K562 (cell line): ENCODE data around the gene DHX57. TPM values are rescaled to one million over a fixed set of nuclear protein-coding genes. Genes with fewer than 3 reads are reported as not detected.

Source experiments
- FOSL1 ChIP-seq: fragments of 200-800 bp; sonication (Bioruptor generic); conservative IDR thresholded peaks from 2 replicates; pipeline ENCODE4 v1.6.1; 2016; ENCODE audit warnings: missing genetic modification characterization, missing compliant biosample characterization
- HMG20A ChIP-seq: fragments of 450-650 bp; formaldehyde crosslinking; conservative IDR thresholded peaks from 2 replicates; pipeline ENCODE4 v1.4.0; 2020; ENCODE audit warnings: mild to moderate bottlenecking, mixed read lengths
- HNRNPL ChIP-seq: fragments of 200-400 bp; formaldehyde crosslinking; IDR thresholded peaks from 2 replicates; pipeline ENCODE4 v1.6.1; 2017; ENCODE audit warnings: low read depth, mild to moderate bottlenecking, low read length
- LEF1 ChIP-seq: fragments of 450-650 bp; IDR thresholded peaks from 2 replicates; pipeline ENCODE4 v1.6.1; 2016; ENCODE audit warnings: mild to moderate bottlenecking
- MEF2A ChIP-seq: IDR thresholded peaks from 2 replicates; pipeline ENCODE4 v1.6.1; 2011; ENCODE audit warnings: low read depth, mild to moderate bottlenecking, low read length, moderate library complexity; ENCODE audit not compliant: control insufficient read depth
- SMAD1 ChIP-seq: fragments of 150-350 bp; IDR thresholded peaks from 2 replicates; pipeline ENCODE4 v1.6.1; 2014; ENCODE audit warnings: low read length, low read depth; ENCODE audit not compliant: partially characterized antibody
- ZNF253 ChIP-seq: fragments of 250-450 bp; sonication (Bioruptor Pico); conservative IDR thresholded peaks from 2 replicates; pipeline ENCODE4 v1.6.1; 2021; ENCODE audit warnings: mild to moderate bottlenecking
- polyA plus RNA-seq, 8 experiments: library from polyadenylated mRNA; depleted of rRNA in 4 of 8; stranded (reverse) in 5 of 8; unstranded in 3 of 8; fragments of >200 nt; fragmentation: Nextera tagmentation in 2 of 8; fragmentation: Illumina TruSeq in 1 of 8; extraction: Ambion mirVana in 2 of 8; extraction: Trizol in 1 of 8; gene quantifications; 2 replicates each; pipeline versions ENCODE4 v1.2.1 to v1.2.3, GENCODE V29; 2011 to 2014; ENCODE audit warnings: inconsistent platforms in 1 of 8, missing spikeins in 1 of 8
- total RNA-seq, 7 experiments: library from RNA; depleted of rRNA in 6 of 7; stranded (reverse); fragments of >200 nt in 6 of 7; fragmentation: Illumina TruSeq in 2 of 7; extraction: Trizol in 2 of 7; gene quantifications; 2 replicates each; pipeline versions ENCODE4 v1.2.1 to v1.2.3, GENCODE V29; 2011 to 2021; ENCODE audit warnings: low replicate concordance in 1 of 7
- TF ChIP-seq, protein P1 (sequence below): sonication (generic); formaldehyde crosslinking; IDR thresholded peaks from 2 replicates; pipeline ENCODE4 v1.8.0; 2023; ENCODE audit warnings: mild to moderate bottlenecking, missing genetic modification reagents
- TF ChIP-seq, protein P2 (sequence below): fragments of 450-650 bp; IDR thresholded peaks from 2 replicates; pipeline ENCODE4 v1.6.1; 2016; ENCODE audit warnings: missing biosample characterization, missing genetic modification characterization
- TF ChIP-seq, protein P3 (sequence below): fragments of 450-650 bp; formaldehyde crosslinking; IDR thresholded peaks from 2 replicates; pipeline ENCODE4 v1.4.0; 2022; ENCODE audit warnings: missing genetic modification characterization
- TF ChIP-seq, protein P4 (sequence below): fragments of 250-450 bp; sonication (Bioruptor Pico); IDR thresholded peaks from 2 replicates; pipeline ENCODE4 v1.8.0; 2021; ENCODE audit warnings: borderline replicate concordance, mild to moderate bottlenecking, moderate library complexity; ENCODE audit not compliant: poor library complexity, severe bottlenecking
- TF ChIP-seq, protein P5 (sequence below): fragments of 250-450 bp; sonication (Bioruptor Pico); IDR thresholded peaks from 2 replicates; pipeline ENCODE4 v1.4.0; 2020
- TF ChIP-seq, protein P6 (sequence below): fragments of 250-450 bp; sonication (Bioruptor Pico); IDR thresholded peaks from 2 replicates; pipeline ENCODE4 v1.8.0; 2022; ENCODE audit warnings: moderate library complexity, mild to moderate bottlenecking, inconsistent platforms

DHX57 gene
- total and polyA plus RNA-seq, 9 of the 15 experiments (the other 6 are each of a cell fraction or from before 2014, with no cell fraction given): 7.4 to 23.6 (median 17.9) TPM

DNA sequence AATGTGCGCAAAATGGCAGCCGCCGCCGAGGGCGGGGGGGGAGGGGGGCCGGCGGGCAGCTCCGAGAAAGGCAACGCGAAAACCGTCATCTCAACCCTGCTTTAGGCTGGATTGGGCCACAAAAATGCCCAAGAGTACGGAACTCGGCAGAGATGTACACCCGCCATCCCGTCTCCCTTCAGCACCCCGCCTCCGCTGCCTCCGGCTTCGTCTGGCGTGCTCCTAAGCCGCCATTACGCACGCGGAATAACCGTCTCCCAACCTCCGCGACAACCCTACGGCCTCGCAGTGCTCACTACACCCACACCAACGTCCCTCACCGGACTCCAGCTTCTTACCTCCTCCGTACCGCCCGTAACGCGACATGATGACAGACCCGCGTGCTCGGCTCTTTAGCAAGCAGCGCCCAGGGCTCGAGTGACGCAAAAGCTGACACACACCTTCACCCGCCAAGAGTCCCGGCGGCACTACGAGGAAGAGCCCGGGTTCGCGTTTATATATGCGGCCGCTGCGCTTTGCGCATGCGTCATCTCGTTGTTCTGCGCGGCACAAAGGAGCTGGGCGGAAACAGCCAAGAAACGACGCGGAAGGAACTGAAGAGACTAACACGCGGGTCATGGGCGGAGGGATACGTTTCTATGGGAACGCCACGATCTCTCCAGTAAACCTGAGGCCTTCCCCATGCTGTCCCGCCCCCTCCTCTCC, 124.7 kb downstream of the DHX57 start, which contains the start of gene SRSF7 (continued):
- TF ChIP-seq SMAD1 (peak; percentile 99), ZNF253 (CRISPR knock-in tag) (no peak), LEF1 (peak; percentile 60), MEF2A (0 out of 2 replicates have a peak, but pooled peaks have one; percentile 29), HMG20A (CRISPR knock-in tag) (no peak), FOSL1 (peak; percentile 58; the same call in 1 of the 2 replicates), HNRNPL (peak; percentile 53; the same call in 1 of the 2 replicates)
- TF ChIP-seq, protein P1, sequence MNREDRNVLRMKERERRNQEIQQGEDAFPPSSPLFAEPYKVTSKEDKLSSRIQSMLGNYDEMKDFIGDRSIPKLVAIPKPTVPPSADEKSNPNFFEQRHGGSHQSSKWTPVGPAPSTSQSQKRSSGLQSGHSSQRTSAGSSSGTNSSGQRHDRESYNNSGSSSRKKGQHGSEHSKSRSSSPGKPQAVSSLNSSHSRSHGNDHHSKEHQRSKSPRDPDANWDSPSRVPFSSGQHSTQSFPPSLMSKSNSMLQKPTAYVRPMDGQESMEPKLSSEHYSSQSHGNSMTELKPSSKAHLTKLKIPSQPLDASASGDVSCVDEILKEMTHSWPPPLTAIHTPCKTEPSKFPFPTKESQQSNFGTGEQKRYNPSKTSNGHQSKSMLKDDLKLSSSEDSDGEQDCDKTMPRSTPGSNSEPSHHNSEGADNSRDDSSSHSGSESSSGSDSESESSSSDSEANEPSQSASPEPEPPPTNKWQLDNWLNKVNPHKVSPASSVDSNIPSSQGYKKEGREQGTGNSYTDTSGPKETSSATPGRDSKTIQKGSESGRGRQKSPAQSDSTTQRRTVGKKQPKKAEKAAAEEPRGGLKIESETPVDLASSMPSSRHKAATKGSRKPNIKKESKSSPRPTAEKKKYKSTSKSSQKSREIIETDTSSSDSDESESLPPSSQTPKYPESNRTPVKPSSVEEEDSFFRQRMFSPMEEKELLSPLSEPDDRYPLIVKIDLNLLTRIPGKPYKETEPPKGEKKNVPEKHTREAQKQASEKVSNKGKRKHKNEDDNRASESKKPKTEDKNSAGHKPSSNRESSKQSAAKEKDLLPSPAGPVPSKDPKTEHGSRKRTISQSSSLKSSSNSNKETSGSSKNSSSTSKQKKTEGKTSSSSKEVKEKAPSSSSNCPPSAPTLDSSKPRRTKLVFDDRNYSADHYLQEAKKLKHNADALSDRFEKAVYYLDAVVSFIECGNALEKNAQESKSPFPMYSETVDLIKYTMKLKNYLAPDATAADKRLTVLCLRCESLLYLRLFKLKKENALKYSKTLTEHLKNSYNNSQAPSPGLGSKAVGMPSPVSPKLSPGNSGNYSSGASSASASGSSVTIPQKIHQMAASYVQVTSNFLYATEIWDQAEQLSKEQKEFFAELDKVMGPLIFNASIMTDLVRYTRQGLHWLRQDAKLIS (CRISPR knock-in tag): peak; percentile 100
- TF ChIP-seq, protein P2, sequence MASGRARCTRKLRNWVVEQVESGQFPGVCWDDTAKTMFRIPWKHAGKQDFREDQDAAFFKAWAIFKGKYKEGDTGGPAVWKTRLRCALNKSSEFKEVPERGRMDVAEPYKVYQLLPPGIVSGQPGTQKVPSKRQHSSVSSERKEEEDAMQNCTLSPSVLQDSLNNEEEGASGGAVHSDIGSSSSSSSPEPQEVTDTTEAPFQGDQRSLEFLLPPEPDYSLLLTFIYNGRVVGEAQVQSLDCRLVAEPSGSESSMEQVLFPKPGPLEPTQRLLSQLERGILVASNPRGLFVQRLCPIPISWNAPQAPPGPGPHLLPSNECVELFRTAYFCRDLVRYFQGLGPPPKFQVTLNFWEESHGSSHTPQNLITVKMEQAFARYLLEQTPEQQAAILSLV (tag): no peak
- TF ChIP-seq, protein P3, sequence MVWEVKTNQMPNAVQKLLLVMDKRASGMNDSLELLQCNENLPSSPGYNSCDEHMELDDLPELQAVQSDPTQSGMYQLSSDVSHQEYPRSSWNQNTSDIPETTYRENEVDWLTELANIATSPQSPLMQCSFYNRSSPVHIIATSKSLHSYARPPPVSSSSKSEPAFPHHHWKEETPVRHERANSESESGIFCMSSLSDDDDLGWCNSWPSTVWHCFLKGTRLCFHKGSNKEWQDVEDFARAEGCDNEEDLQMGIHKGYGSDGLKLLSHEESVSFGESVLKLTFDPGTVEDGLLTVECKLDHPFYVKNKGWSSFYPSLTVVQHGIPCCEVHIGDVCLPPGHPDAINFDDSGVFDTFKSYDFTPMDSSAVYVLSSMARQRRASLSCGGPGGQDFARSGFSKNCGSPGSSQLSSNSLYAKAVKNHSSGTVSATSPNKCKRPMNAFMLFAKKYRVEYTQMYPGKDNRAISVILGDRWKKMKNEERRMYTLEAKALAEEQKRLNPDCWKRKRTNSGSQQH (CRISPR knock-in tag): peak; percentile 94
- TF ChIP-seq, protein P4, sequence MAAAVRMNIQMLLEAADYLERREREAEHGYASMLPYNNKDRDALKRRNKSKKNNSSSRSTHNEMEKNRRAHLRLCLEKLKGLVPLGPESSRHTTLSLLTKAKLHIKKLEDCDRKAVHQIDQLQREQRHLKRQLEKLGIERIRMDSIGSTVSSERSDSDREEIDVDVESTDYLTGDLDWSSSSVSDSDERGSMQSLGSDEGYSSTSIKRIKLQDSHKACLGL: peak; percentile 71
- TF ChIP-seq, protein P5, sequence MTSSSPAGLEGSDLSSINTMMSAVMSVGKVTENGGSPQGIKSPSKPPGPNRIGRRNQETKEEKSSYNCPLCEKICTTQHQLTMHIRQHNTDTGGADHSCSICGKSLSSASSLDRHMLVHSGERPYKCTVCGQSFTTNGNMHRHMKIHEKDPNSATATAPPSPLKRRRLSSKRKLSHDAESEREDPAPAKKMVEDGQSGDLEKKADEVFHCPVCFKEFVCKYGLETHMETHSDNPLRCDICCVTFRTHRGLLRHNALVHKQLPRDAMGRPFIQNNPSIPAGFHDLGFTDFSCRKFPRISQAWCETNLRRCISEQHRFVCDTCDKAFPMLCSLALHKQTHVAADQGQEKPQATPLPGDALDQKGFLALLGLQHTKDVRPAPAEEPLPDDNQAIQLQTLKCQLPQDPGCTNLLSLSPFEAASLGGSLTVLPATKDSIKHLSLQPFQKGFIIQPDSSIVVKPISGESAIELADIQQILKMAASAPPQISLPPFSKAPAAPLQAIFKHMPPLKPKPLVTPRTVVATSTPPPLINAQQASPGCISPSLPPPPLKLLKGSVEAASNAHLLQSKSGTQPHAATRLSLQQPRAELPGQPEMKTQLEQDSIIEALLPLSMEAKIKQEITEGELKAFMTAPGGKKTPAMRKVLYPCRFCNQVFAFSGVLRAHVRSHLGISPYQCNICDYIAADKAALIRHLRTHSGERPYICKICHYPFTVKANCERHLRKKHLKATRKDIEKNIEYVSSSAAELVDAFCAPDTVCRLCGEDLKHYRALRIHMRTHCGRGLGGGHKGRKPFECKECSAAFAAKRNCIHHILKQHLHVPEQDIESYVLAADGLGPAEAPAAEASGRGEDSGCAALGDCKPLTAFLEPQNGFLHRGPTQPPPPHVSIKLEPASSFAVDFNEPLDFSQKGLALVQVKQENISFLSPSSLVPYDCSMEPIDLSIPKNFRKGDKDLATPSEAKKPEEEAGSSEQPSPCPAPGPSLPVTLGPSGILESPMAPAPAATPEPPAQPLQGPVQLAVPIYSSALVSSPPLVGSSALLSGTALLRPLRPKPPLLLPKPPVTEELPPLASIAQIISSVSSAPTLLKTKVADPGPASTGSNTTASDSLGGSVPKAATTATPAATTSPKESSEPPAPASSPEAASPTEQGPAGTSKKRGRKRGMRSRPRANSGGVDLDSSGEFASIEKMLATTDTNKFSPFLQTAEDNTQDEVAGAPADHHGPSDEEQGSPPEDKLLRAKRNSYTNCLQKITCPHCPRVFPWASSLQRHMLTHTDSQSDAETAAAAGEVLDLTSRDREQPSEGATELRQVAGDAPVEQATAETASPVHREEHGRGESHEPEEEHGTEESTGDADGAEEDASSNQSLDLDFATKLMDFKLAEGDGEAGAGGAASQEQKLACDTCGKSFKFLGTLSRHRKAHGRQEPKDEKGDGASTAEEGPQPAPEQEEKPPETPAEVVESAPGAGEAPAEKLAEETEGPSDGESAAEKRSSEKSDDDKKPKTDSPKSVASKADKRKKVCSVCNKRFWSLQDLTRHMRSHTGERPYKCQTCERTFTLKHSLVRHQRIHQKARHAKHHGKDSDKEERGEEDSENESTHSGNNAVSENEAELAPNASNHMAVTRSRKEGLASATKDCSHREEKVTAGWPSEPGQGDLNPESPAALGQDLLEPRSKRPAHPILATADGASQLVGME: 0 out of 2 replicates have a peak, but pooled peaks have one; percentile 45
- TF ChIP-seq, protein P6, sequence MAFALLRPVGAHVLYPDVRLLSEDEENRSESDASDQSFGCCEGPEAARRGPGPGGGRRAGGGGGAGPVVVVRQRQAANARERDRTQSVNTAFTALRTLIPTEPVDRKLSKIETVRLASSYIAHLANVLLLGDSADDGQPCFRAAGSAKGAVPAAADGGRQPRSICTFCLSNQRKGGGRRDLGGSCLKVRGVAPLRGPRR (CRISPR knock-in tag): no peak
